ENCODE data around the gene PAK1. TPM values are rescaled to one million over a fixed set of nuclear protein-coding genes. Genes with fewer than 3 reads are reported as not detected.

Gene PAK1
- total and polyA plus RNA-seq, 9 of the 15 experiments (the other 6 are each of a cell fraction or from before 2014, with no cell fraction given), result 0.52 to 11.7 (median 1.9) TPM

DNA sequence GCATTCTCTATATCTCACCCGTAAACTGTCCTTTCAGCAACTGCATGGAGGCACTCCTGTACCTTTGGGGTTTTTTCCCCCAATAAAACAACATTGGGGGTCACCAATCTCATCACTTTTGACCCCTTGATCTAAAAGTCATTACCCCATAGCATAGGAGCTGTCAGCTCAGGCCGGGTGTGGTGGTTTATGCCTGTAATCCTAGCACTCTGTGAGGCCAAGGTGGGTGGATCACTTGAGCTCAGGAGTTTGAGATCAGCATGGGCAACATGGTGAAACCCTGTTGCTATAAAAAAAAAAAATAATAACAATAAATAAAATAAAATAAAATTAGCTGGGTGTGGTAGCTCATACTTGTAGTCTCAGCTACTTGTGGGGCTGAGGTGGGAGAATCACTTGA, 155.3 kb downstream of the PAK1 start (continued):
- TF ChIP-seq, protein P1, sequence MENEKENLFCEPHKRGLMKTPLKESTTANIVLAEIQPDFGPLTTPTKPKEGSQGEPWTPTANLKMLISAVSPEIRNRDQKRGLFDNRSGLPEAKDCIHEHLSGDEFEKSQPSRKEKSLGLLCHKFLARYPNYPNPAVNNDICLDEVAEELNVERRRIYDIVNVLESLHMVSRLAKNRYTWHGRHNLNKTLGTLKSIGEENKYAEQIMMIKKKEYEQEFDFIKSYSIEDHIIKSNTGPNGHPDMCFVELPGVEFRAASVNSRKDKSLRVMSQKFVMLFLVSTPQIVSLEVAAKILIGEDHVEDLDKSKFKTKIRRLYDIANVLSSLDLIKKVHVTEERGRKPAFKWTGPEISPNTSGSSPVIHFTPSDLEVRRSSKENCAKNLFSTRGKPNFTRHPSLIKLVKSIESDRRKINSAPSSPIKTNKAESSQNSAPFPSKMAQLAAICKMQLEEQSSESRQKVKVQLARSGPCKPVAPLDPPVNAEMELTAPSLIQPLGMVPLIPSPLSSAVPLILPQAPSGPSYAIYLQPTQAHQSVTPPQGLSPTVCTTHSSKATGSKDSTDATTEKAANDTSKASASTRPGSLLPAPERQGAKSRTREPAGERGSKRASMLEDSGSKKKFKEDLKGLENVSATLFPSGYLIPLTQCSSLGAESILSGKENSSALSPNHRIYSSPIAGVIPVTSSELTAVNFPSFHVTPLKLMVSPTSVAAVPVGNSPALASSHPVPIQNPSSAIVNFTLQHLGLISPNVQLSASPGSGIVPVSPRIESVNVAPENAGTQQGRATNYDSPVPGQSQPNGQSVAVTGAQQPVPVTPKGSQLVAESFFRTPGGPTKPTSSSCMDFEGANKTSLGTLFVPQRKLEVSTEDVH (IDR thresholded peaks at IDR 0.05; ENCODE audit: low read depth, partially characterized antibody), result no peak

DNA sequence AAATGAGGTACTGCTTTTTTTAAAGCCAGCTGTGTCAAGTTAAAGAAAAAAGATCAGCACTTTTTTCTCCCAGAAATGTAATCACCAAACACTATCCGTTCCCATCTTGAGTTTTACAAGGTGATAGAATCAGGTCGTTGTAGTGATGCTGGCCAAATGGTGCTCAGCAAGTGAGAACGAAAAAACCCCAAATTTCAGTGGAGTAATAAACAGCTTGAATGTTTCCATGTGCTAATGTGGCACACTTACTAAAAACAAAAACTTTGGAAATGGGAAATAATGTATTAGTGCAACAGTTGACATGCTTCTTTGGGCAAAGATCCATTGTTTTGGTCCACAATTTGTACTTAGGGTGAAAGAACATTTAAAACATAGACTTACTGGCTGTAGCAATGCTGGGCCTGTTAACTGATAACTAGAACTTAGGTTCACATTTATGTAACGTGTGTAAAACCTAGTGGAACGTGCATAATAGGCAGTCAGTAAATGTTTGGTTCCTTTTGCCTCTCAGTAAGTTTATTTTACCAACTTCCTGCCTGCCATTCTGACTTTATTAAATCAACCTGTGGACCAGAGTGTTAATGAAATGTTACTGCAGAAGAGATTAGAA, 157.1 kb downstream of the PAK1 start:
- Histone ChIP-seq H2AFZ (ENCODE audit: low read depth, low read length) (no peak overlapping the region), H3K9me1 (ENCODE audit: control insufficient read depth, insufficient read depth, low read length) (no peaks in the 10 kb centered on the region), H3K4me2 (ENCODE audit: insufficient read depth, low read length) (no peak overlapping the region), H3K9me3 (replicated peaks; ENCODE audit: control insufficient read depth, insufficient read depth, low read depth, low read length) (no peaks in the 10 kb centered on the region), H4K20me1 (replicated peaks; ENCODE audit: control insufficient read depth, insufficient read depth, low read length) (no peaks in the 10 kb centered on the region), H3K4me3 (no peak overlapping the region), H3K27ac (ENCODE audit: extremely low read depth, low read depth, low read length) (no peak overlapping the region), H3K9ac (ENCODE audit: insufficient read depth in 1 of 2, low read depth in 2 of 2, low read length in 2 of 2) (no peak overlapping the region), H3K79me2 (ENCODE audit: control insufficient read depth, insufficient read depth, low read length) (no peaks in the 10 kb centered on the region), H3K27me3 (ENCODE audit: control insufficient read depth in 2 of 2, insufficient read depth in 2 of 2, low read length in 2 of 2) (peaks cover 18 to 20% of the 10 kb centered on the region in 2 experiments; a peak in 4 of 5 replicates), H3K36me3 (ENCODE audit: control insufficient read depth, insufficient read depth, low read length) (no peaks in the 10 kb centered on the region), H3K4me1 (replicated peaks in 1 of 2; ENCODE audit: control insufficient read depth in 2 of 2, insufficient read depth in 2 of 2, low read length in 2 of 2) (no peaks in the 10 kb centered on the region)
- ATAC-seq (no peak), FAIRE-seq (no peak), DNase-seq (ENCODE audit: extremely low read depth in 1 of 4, low spot score in 3 of 4) (no peak)
- 3% methylated on average over 5 of the region's 5 CpGs for WGBS (ENCODE audit: insufficient coverage, low coverage, missing lambda C conversion rate)
- intact Hi-C loops (cut with micrococcal nuclease) (no loop called here), in situ Hi-C loops (cut with MboI) (no loop called here)
- ChIA-PET CTCF (ENCODE audit: low intra/inter-chr PET ratio) (no interaction called here), POLR2A (interaction anchor here (0.6 kb wide), 1 partner anchor 400 kb away, joined by 3 read pairs; no protein-coding TSS in a partner anchor)
- peak; percentile 39 for TF ChIP-seq CBX8 (IDR thresholded peaks at IDR 0.05; ENCODE audit: borderline replicate concordance, extremely low read depth, low read depth, low read length, poor library complexity, severe bottlenecking)
- TF ChIP-seq SMARCA4 (IDR thresholded peaks at IDR 0.05), result no peak
- BruUV-seq (replicated peaks), result no TSS peak
